HCT116 (cell line): ENCODE measurements around the gene PDE6C. TPM values are rescaled to one million over a fixed set of nuclear protein-coding genes. Genes with fewer than 3 reads are reported as not detected.
A peak's percentile ranks its signal among the peaks of the same experiment; 100 is the strongest.

ENCODE experiments used
- ATAC-seq: fragments of 200-7000 bp; cut with Tn5 transposase; 2 replicates; pipeline ENCODE4 v1.9.1; 2020; ENCODE audit warnings: mild to moderate bottlenecking, moderate library complexity
- BruUV-seq: library from RNA; stranded (reverse); fragments of 400-500 nt; replicated peaks from 2 replicates; lab custom pipeline; 2021; lab: Mats Ljungman, UMichigan
- CTCF ChIA-PET: fragments of 300-600 bp; sonication (Branson Sonifier 250); formaldehyde crosslinking; loops from one replicate; lab custom pipeline; 2021; ENCODE audit warnings: antibody characterized with exemption; lab: Charles Lee
- POLR2A ChIA-PET: fragments of 300-600, 350-600 bp; sonication (Branson Sonifier 250); formaldehyde crosslinking; loops from one replicate; lab custom pipeline; 2021; ENCODE audit warnings: antibody characterized with exemption; lab: Charles Lee
- RAD21 ChIA-PET, 2 experiments: fragments of 300-600 bp; sonication (Branson Sonifier 250); formaldehyde crosslinking; loops; one replicate each; lab custom pipeline; 2023; ENCODE audit warnings: low total read pairs in 2 of 2; ENCODE audit not compliant: uncharacterized antibody in 2 of 2, unreplicated experiment in 2 of 2, low non-redundant PET in 1 of 2; lab: Charles Lee
- DNase-seq: peaks from one replicate; pipeline ENCODE4 v3.0.0-alpha.2; 2010; ENCODE audit warnings: low read depth, low spot score
- H2AFZ ChIP-seq: fragments of 200-600 bp; shearing (Covaris generic), sonication (generic); 2 replicates; pipeline ENCODE4 v1.6.1; 2017; ENCODE audit warnings: low read depth, mixed run types, mixed read lengths, antibody characterized with exemption, low read length; ENCODE audit not compliant: poor library complexity, severe bottlenecking
- H3K27ac ChIP-seq: 2 replicates; pipeline ENCODE4 v1.5.1; 2012; ENCODE audit warnings: low read depth, low read length
- H3K27me3 ChIP-seq: fragments of 200-600 bp; sonication (generic); 2 replicates; pipeline ENCODE4 v1.6.1; 2016; ENCODE audit warnings: mixed run types, low read length, mixed read lengths; ENCODE audit not compliant: insufficient read depth
- H3K36me3 ChIP-seq, 2 experiments: fragments of 200-500 bp in 1 of 2; fragments of 200-600 bp in 1 of 2; sonication (Bioruptor generic) in 1 of 2; sonication (generic) in 1 of 2; 2 replicates each; pipeline versions ENCODE4 v1.5.1 to v1.6.1; 2014 to 2016; ENCODE audit warnings: low read length in 2 of 2, inconsistent platforms in 1 of 2, mixed read lengths in 1 of 2, mixed run types in 1 of 2; ENCODE audit not compliant: insufficient read depth in 2 of 2, control insufficient read depth in 1 of 2
- H3K4me1 ChIP-seq, 2 experiments: fragments of 200-600 bp in 1 of 2; sonication (generic) in 1 of 2; 2 replicates each; pipeline versions ENCODE4 v1.5.1 to v1.6.1; 2012 to 2017; ENCODE audit warnings: low read length in 2 of 2, inconsistent platforms in 1 of 2, mild to moderate bottlenecking in 1 of 2, mixed read lengths in 1 of 2, mixed run types in 1 of 2, moderate library complexity in 1 of 2; ENCODE audit not compliant: insufficient read depth in 2 of 2, control insufficient read depth in 1 of 2
- H3K4me2 ChIP-seq: fragments of 200-600 bp; sonication (generic); 2 replicates; pipeline ENCODE4 v1.6.1; 2017; ENCODE audit warnings: mixed run types, low read length, mixed read lengths
- H3K4me3 ChIP-seq, 2 experiments: fragments of 200-600 bp in 1 of 2; sonication (generic) in 1 of 2; replicated peaks in 1 of 2; 2 replicates each; pipeline ENCODE4 v1.5.1; 2011 to 2016; ENCODE audit warnings: low read length in 2 of 2, control low read depth in 1 of 2, low read depth in 1 of 2, mild to moderate bottlenecking in 1 of 2, mixed read lengths in 1 of 2, mixed run types in 1 of 2
- H3K79me2 ChIP-seq: fragments of 200-600 bp; sonication (generic); 2 replicates; pipeline ENCODE4 v1.6.1; 2017; ENCODE audit warnings: mild to moderate bottlenecking, mixed run types, low read length, moderate library complexity, mixed read lengths; ENCODE audit not compliant: insufficient read depth
- H3K9ac ChIP-seq: fragments of 200-600 bp; sonication (generic); 2 replicates; pipeline ENCODE4 v1.6.1; 2016; ENCODE audit warnings: low read length, mixed read lengths
- H3K9me2 ChIP-seq: fragments of 200-600 bp; sonication (generic), shearing (Covaris generic); 2 replicates; pipeline ENCODE4 v1.6.1; 2017; ENCODE audit warnings: mixed run types, mild to moderate bottlenecking, moderate library complexity; ENCODE audit not compliant: insufficient read depth
- H3K9me3 ChIP-seq, 2 experiments: fragments of 200-500 bp in 1 of 2; fragments of 200-600 bp in 1 of 2; sonication (Bioruptor generic) in 1 of 2; sonication (generic) in 1 of 2; 2 replicates each; pipeline ENCODE4 v1.6.1; 2014 to 2017; ENCODE audit warnings: low read length in 2 of 2, mixed read lengths in 2 of 2, inconsistent platforms in 1 of 2, low read depth in 1 of 2, mild to moderate bottlenecking in 1 of 2, mixed run types in 1 of 2, moderate library complexity in 1 of 2; ENCODE audit not compliant: control insufficient read depth in 1 of 2, insufficient read depth in 1 of 2
- H4K20me1 ChIP-seq: fragments of 200-600 bp; sonication (generic), shearing (Covaris generic); 2 replicates; pipeline ENCODE4 v1.6.1; 2017; ENCODE audit warnings: mixed run types, mild to moderate bottlenecking, moderate library complexity; ENCODE audit not compliant: insufficient read depth
- CEBPB ChIP-seq: IDR thresholded peaks from 2 replicates; pipeline ENCODE4 v1.6.1; 2012; ENCODE audit warnings: low read depth
- CTCF ChIP-seq, 3 experiments: fragments of 200-600 bp in 1 of 3; sonication (generic) in 1 of 3; IDR thresholded peaks in 2 of 3; conservative IDR thresholded peaks in 1 of 3; 2 replicates each; pipeline ENCODE4 v1.5.1; 2012 to 2017; ENCODE audit warnings: low read depth in 2 of 3, low read length in 2 of 3, antibody characterized with exemption in 1 of 3, borderline replicate concordance in 1 of 3, control low read depth in 1 of 3, mild to moderate bottlenecking in 1 of 3, mixed read lengths in 1 of 3, mixed run types in 1 of 3, moderate library complexity in 1 of 3; ENCODE audit not compliant: insufficient read depth in 1 of 3
- ELF1 ChIP-seq: IDR thresholded peaks from 2 replicates; pipeline ENCODE4 v1.6.1; 2012; ENCODE audit warnings: low read depth, borderline replicate concordance
- EZH2 ChIP-seq: fragments of 200-600 bp; sonication (generic); IDR thresholded peaks from 2 replicates; pipeline ENCODE4 v1.6.1; 2017; ENCODE audit warnings: antibody characterized with exemption, mixed run types
- FOSL1 ChIP-seq: IDR thresholded peaks from 2 replicates; pipeline ENCODE4 v1.6.1; 2012; ENCODE audit warnings: low read depth
- JUND ChIP-seq: IDR thresholded peaks from 2 replicates; pipeline ENCODE4 v1.6.1; 2012
- POLR2A ChIP-seq: IDR thresholded peaks from 2 replicates; pipeline ENCODE4 v1.7.0; 2011; ENCODE audit warnings: borderline replicate concordance; ENCODE audit not compliant: insufficient read depth, insufficient read length; ENCODE audit errors: extremely low read depth
- POLR2AphosphoS5 ChIP-seq: IDR thresholded peaks from 2 replicates; pipeline ENCODE4 v1.6.1; 2011; ENCODE audit warnings: mild to moderate bottlenecking, low read depth, low read length, moderate library complexity
- RAD21 ChIP-seq: IDR thresholded peaks from 2 replicates; pipeline ENCODE4 v1.6.1; 2012; ENCODE audit warnings: low read depth, mild to moderate bottlenecking
- SIN3A ChIP-seq: IDR thresholded peaks from 2 replicates; pipeline ENCODE4 v1.6.1; 2012; ENCODE audit warnings: low read depth
- SP1 ChIP-seq: IDR thresholded peaks from 2 replicates; pipeline ENCODE4 v1.6.1; 2012; ENCODE audit warnings: low read depth
- TCF7L2 ChIP-seq: IDR thresholded peaks from 2 replicates; pipeline ENCODE4 v1.7.0; 2011; ENCODE audit warnings: borderline replicate concordance, inconsistent platforms; ENCODE audit not compliant: insufficient read depth, insufficient read length; ENCODE audit errors: extremely low read depth
- YY1 ChIP-seq: IDR thresholded peaks from 2 replicates; pipeline ENCODE4 v1.6.1; 2011; ENCODE audit warnings: low read length, low read depth, moderate library complexity, mild to moderate bottlenecking; ENCODE audit not compliant: insufficient replicate concordance; ENCODE audit errors: extremely low read depth
- ZBTB33 ChIP-seq: IDR thresholded peaks from 2 replicates; pipeline ENCODE4 v1.6.1; 2011; ENCODE audit warnings: mild to moderate bottlenecking, low read length, moderate library complexity; ENCODE audit not compliant: insufficient replicate concordance; ENCODE audit errors: extremely low read depth
- ZFX ChIP-seq: fragments of 450-650 bp; IDR thresholded peaks from 2 replicates; pipeline ENCODE4 v1.6.1; 2017
- intact Hi-C: fragments of 100-400 bp; cut with micrococcal nuclease; formaldehyde crosslinking; loops from 2 replicates; pipeline ENCODE4 v1.10.0; 2022
- total RNA-seq: library from RNA; stranded (reverse); gene quantifications from one replicate; pipeline ENCODE4 v1.2.1, GENCODE V29; 2021; ENCODE audit not compliant: unreplicated experiment

The PDE6C gene
- total RNA-seq, 1 experiment from 2014 or later, result not detected

- intact Hi-C loops, result no loop called here
- peaks cover 3 to 14% of the 10 kb centered on the region in 2 experiments for H3K4me1 ChIP-seq
- H3K9me3 ChIP-seq, result no peaks in the 10 kb centered on the region
- H3K79me2 ChIP-seq, result peaks cover 13% of the 10 kb centered on the region
- no peaks in the 10 kb centered on the region for H4K20me1 ChIP-seq
- no peak overlapping the region for H3K4me3 ChIP-seq
- no TSS peak for BruUV-seq
- H3K9me2 ChIP-seq, result no peaks in the 10 kb centered on the region
- H2AFZ ChIP-seq, result peak overlapping the region; percentile 97
- ChIA-PET POLR2A (no interaction called here), RAD21 (no interaction called here), CTCF (no interaction called here)
- H3K27me3 ChIP-seq, result no peaks in the 10 kb centered on the region
- no peak overlapping the region for H3K9ac ChIP-seq
- DNase-seq (no peak), ATAC-seq (no peak)
- no peak overlapping the region for H3K4me2 ChIP-seq
- peaks cover under 1% of the 10 kb centered on the region in 2 experiments; a peak in 2 of 4 replicates for H3K36me3 ChIP-seq
- H3K27ac ChIP-seq, result no peak overlapping the region
- TF ChIP-seq JUND, result no peak
Measured at GRCh38 chr10:93704451-93704850, 92.1 kb downstream of the PDE6C start.

- Histone ChIP-seq H2AFZ (no peak overlapping the region), H3K4me3 (no peak overlapping the region), H3K9ac (no peak overlapping the region), H3K27me3 (no peaks in the 10 kb centered on the region), H3K9me2 (no peaks in the 10 kb centered on the region), H3K79me2 (no peaks in the 10 kb centered on the region), H3K27ac (no peak overlapping the region), H3K4me1 (peaks cover 3 to 7% of the 10 kb centered on the region in 2 experiments)
- ChIA-PET CTCF (no interaction called here), RAD21 (no interaction called here), POLR2A (no interaction called here)
- intact Hi-C loops, result no loop called here
- BruUV-seq, result no TSS peak
- DNase-seq, result no peak
- ATAC-seq, result no peak
- TF ChIP-seq SP1, result no peak
- no peak for TF ChIP-seq CEBPB
- TF ChIP-seq ZFX, result no peak
- TF ChIP-seq TCF7L2, result no peak
- TF ChIP-seq RAD21, result no peak
- no peak for TF ChIP-seq POLR2A
- no peak for TF ChIP-seq ZBTB33
- TF ChIP-seq YY1, result no peak
- no peak for TF ChIP-seq JUND
- no peak for TF ChIP-seq ELF1
- no peak for TF ChIP-seq SIN3A
- no peak for TF ChIP-seq EZH2
- TF ChIP-seq POLR2AphosphoS5, result no peak
- TF ChIP-seq FOSL1, result no peak
- no peak for TF ChIP-seq CTCF (IDR thresholded peaks at IDR 0.05 in 2 of 3, conservative IDR thresholded peaks at IDR 0.05 in 1 of 3; ENCODE audit: borderline replicate concordance in 1 of 3, insufficient read depth in 1 of 3, low read depth in 2 of 3, low read length in 2 of 3)
- TF ChIP-seq, all 23 proteins: peak for 0
- Histone ChIP-seq H3K4me2 (no peak overlapping the region), H4K20me1 (no peaks in the 10 kb centered on the region), H3K36me3 (no peaks in the 10 kb centered on the region), H3K9me3 (no peaks in the 10 kb centered on the region)
Measured at GRCh38 chr10:93707623-93708022, 95.3 kb downstream of the PDE6C start.
